NCI-H748 (cell line): Measurements from ENCODE around the gene DNAH17.

Experiments
- DNase-seq: peaks from one replicate; lab custom pipeline; 2025; ENCODE audit not compliant: unreplicated experiment; lab: John Stamatoyannopoulos, UW

DNAH17 gene

DNA sequence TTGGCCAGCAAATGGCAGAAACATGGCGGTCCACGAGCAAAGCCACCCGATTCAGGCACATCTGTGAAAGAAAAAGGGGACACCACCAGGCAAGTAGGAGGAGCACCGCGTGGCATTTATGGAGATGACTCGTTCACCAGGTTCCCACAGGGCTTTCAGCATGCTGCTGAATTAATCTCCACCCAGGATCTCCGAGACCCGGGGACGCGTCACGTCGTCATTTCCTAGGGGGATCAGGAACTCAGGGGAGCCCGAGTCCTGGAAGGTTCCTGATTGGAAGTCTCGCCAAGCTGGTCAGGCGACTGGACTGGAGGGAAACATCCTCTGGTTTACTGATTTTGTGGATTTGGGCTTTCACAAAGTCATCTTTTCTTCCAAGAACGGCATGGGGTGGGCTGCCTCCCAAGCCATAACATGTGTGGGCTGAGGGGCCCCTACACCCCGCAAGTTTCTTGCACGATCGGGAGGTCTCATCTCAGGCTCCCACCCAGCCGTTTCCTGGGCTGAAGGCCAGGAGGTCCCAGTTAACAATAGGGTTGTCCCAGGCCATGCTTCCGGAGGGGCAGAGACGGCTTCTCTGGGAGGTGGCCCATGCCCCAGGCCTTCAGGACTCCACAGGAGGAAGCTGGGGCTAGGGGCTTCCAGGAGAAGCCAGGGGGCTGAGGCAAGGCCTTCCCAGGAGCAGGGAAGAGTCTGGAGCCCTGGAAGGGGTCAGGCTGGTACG lies 645 bp downstream of the DNAH17 start:
- no peak for DNase-seq

DNA sequence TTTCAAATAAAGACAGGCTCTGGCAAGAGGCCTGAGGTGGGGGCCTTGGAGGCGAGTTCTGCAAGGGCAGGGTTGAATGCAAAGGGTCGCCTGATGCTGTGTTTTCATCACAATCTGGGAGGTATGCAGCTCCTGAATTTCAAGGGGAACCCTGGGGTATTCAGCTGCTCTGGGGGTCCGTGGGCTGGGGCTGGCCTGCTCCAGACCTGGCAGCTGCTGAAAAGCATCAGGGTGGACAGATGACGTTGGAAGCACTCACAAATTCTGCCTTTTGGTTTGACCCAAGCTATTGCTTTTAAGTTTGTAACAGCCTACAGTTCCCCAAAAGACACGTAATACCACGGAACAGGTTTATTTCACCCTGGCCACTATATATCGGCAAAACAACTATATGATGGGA lies 1.3 kb downstream of the DNAH17 start:
- no peak for DNase-seq

DNA sequence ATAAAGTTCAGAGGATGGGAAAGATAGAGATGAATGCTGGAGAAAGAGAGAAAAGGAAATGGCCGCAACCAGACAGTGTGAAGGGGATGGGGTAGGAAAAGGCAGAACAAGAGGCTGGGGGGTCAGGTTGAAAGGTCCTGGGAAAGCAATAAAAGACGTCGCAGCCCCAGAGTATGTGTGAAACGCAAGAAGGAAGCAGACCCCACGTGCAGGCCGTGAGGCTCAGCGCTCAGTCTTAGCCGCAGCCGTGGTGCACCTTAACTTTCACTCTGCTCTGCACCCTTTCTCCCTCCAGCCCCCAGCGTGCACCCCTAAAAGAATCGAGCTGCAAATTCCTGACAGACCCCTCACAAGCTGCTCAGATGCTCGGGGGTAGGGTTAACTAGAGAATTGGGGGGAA lies 1.9 kb downstream of the DNAH17 start:
- no peak for DNase-seq

DNA sequence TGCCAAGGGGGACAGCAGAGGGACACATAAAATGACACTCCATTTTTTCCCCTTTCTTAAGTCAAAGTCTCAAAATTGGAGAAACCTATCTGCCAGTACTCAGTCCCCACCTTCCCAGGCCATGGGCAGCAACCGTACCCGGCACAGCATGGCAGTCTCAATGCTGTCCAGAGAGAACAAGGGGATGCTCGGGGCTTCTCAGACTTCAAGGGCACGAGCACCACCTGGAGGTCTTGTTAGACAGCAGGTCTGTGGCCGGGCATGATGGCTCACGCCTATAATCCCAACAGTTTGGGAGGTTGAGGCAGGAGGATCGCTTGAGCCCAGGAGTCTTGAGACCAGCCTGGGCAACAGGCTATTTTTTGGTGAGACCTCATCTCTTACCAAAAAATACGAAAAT lies 3.2 kb downstream of the DNAH17 start:
- DNase-seq: peak; percentile 65

DNA sequence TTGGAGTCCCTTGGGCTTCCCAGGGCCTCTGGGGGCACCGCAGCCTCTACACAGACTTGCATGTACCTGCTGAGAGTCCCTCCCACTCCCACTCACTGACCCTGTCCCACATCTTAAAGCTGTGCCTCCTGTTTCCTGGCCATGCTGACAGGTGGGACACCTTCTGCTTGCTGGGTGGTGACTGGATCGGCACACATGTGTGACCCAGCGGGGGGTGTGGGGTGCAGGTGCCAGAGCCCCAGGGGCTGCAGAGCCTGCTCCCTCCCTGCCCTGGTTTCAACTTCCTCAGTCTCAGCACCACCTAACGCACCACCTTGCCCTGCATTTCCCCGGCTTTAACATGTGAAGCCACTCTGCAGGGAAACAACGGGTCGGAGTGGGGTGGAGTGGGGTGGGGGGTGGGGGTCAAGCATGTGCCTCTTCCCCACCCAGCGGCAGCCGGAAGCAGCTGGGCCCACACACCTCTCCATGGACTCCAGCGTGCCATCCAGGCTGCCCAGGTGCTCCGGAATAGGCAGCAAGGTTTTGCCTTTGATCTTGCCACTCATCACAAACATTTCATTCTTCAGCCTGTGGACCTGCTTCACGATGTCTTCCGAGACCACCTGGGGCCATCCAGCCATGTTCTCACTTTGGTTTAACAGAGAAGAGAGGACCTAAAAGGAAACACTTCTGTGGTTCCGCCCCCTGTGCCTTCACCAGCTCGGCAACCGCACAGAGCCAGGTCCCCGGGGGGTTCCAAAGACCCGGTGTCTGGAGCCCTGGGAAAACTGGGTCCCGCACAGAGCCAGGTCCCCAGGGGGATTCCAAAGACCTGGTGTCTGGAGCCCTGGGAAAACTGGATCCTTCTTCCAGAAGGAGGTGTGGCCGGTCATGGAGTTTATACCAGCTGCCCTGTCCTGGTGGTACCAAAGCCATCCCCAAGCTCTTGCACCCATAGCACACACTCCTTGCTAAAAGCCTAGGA lies 4.7 kb downstream of the DNAH17 start:
- DNase-seq: no peak

- no peak for DNase-seq
Observed at GRCh38 chr17:78571329-78571728, 5.9 kb downstream of the DNAH17 start.

DNA sequence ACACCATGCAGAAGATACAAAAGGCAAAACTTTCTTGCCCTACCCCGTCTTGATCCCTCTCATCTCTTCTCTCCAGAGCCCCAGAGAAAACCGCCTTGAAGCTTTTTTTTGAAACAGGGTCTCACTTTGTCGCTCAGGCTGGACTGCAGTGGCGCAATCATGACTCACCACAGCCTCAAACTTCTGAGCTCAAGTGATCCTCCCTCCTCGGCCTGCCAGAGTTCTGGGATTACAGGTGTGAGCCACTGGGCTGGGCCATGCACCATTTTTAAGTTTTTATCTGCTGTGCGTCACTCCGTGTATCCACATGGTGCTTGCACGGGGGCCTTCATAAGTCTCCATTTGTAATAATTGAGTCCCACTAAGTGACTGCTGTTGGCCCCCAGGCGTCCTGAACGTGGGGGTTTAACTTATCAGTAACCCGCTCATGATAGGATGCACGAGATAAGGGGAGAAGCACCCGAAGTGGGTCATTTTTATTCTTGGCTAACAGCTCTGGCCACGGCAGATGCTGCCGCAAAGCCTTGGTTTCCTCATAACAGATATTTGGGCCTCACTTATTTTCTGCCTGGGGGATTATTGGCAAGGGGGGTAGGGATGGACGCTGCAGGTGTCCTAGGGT lies 8.6 kb downstream of the DNAH17 start:
- no peak for DNase-seq

GRCh38 chr17:78567991-78568390 lies 9.2 kb downstream of the DNAH17 start:
- DNase-seq: no peak

DNA sequence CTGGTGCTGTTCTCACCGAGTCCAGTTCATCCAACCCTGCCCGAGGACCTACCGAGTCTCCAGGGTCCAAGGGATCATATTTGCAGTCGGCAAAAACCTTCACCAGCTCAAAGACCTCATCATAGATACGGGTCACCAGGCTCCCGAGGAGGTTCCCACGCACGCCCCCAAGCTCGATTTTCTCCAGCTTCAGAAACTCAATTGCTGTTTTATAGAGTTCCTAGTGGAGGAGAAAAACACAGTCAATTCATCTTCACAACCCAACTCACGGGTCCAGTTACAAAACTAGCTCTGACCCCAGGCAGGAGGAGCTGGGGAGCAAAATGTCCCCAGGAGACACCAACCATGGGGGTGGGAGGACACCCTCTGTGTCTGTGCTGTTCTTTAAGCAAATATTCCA lies 10.2 kb downstream of the DNAH17 start:
- no peak for DNase-seq

- DNase-seq: peak; percentile 2
Observed at GRCh38 chr17:78563189-78564145, 13.7 kb downstream of the DNAH17 start.

DNA sequence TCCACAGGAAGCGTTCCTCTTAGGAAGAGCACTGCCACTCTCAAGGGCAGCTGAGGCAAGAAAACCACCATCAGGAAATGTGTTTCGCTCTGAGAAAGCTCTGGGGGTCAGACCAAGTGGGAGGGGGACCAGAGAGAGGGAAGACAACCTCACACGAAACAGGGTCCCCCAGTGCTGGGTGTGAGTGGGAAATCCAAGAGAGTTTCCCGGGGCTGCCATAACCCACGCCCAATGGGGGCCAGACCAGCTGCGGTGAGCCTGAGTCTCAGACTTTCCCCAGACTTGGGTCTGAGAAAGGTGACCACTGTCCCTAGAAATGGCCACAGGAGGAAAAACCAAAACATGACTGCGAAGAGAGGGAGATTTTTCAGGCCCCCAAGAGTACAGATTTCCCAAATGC lies 14.5 kb downstream of the DNAH17 start:
- no peak for DNase-seq

- no peak for DNase-seq
Observed at GRCh38 chr17:78561166-78561565, 16.0 kb downstream of the DNAH17 start.

GRCh38 chr17:78560731-78561130 lies 16.5 kb downstream of the DNAH17 start:
- DNase-seq: no peak

DNA sequence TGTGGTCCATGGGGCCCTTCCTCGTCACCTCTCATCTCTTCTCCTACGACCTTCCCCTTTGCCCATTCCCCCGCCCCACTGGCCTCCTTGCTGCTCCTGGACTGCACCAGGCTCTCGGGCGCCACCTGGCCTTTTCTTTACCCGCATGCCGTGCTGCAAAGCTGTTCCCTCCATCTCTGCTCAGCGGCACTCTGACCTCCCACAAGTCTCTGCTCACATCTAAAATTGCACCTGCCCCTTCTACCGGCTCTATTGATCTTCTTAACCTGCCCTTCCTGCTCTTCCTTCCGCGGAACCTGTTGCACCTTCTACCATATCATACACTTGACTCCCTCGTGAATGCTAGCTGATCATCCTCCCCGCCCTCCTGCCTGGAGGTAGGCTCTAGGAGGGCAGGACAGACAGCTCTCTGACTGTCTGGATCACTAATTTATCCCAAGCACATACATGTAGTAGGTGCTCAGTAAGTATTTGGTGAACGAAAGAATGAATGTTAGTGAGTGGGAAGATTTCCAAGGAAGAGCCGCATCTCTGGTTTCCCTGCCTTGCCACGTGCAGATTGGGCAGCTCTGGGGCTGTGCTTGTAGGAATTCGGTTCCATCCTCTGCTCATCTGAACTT lies 17.3 kb downstream of the DNAH17 start:
- peak; percentile 17 for DNase-seq

GRCh38 chr17:78558989-78559388 lies 18.2 kb downstream of the DNAH17 start:
- DNase-seq: no peak

DNA sequence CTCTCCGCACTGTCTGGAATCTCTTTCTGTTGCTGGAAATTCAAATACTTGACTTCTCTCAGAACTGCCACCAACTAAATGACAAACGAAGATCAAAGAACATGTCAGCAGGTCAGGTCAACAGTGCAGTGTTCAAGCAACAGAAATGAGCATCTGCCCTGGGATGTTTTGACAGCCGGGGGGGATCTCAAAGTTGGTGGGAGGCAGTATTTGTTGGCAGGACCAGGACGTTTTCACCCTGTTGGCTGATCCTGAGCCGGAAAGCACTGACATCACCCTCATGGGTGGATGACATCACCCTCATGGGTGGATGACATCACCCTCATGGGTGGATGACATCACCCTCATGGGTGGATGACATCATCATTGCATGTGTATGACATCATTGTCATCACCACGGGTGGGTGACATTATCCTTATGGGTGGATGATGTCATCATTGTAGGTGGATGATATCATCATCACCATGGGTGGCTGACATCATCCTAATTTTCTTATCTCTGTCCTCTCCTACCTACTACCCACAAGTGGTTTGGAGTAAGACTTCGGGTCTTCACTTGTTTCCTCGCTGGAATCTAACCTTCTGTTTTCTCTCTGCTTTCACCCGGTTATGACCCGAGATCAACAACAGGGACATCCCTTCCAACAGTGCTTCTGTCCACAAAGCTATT lies 18.9 kb downstream of the DNAH17 start:
- DNase-seq: no peak

DNA sequence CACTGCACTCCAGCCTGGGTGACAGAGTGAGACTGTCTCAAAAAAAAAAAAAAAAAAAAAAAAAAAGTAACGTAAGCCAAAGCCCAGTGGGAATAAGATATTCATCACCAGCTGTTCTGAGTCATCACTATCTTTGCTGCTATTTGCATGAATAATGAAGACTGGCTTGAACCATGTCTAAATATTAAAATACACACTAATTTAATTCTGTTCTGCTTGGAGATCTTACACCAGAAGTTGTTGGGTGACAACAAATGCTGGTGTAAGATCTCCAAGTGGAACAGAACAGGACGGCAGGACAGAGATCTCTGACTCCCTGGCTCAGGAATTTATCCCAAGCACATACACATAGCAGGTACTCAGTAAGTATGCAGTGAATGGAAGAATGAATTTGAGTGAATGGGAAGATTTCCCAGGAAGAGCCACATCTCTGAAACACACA lies 19.6 kb downstream of the DNAH17 start:
- no peak for DNase-seq

DNA sequence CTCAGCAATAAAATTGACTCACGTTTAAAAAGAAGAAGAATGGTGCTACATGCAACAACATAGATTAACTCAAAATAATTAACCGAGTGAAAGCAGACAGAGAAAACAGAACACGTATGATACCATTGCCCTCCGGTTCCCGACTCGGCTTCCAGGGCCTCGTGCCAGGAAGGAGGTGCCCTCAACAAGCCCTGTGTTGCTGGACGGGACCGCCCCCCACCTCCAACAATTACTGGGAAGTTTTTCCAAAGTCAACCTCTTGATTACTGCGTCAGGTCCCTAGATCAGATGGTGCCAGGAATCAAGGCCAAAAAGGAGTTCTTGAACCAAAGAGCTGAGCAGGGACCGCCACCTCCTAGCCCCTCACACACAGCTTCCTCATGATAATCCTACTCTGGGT lies 20.4 kb downstream of the DNAH17 start:
- DNase-seq: no peak

- no peak for DNase-seq
Observed at GRCh38 chr17:78555746-78556401, 21.3 kb downstream of the DNAH17 start.
